Spleen (tissue), 7 donors: ENCODE results near the gene KCNJ6.

Experiments used
- POLR2A ChIP-seq, 3 donors: fragments of 450-650 bp; IDR thresholded peaks; one replicate each; pipeline ENCODE4 v1.5.1; 2017; ENCODE audit warnings: antibody characterized with exemption in 3 of 3, mild to moderate bottlenecking in 1 of 3
- POLR2AphosphoS5 ChIP-seq, 3 donors: sonication (generic); formaldehyde crosslinking; IDR thresholded peaks; one replicate each; pipeline ENCODE4 v1.5.1; 2017; ENCODE audit warnings: antibody characterized with exemption in 3 of 3
- TF ChIP-seq, protein P1 (sequence below), 11 experiments: fragments of 200-600 bp in 7 of 11; fragments of 450-650 bp in 4 of 11; sonication (generic) in 4 of 11; IDR thresholded peaks in 8 of 11; conservative IDR thresholded peaks in 3 of 11; 1 replicate in 7 of 11; 2 replicates in 4 of 11; pipeline versions ENCODE4 v1.4.0 to v1.8.0; 2016 to 2021; ENCODE audit warnings: antibody characterized with exemption in 11 of 11, inconsistent platforms in 4 of 11, mild to moderate bottlenecking in 1 of 11
- donor health status: DM: no; HTN: no; CAD: no; lungs with moderate emphysema.
- donor health status: DM: no; HTN: no; CAD: no.
- donor health status: DM: no; HTN: no; CAD: no.

GRCh38 chr21:37639756-37640155 lies 276.5 kb downstream of the KCNJ6 start:
- TF ChIP-seq, protein P1, sequence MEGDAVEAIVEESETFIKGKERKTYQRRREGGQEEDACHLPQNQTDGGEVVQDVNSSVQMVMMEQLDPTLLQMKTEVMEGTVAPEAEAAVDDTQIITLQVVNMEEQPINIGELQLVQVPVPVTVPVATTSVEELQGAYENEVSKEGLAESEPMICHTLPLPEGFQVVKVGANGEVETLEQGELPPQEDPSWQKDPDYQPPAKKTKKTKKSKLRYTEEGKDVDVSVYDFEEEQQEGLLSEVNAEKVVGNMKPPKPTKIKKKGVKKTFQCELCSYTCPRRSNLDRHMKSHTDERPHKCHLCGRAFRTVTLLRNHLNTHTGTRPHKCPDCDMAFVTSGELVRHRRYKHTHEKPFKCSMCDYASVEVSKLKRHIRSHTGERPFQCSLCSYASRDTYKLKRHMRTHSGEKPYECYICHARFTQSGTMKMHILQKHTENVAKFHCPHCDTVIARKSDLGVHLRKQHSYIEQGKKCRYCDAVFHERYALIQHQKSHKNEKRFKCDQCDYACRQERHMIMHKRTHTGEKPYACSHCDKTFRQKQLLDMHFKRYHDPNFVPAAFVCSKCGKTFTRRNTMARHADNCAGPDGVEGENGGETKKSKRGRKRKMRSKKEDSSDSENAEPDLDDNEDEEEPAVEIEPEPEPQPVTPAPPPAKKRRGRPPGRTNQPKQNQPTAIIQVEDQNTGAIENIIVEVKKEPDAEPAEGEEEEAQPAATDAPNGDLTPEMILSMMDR (IDR thresholded peaks at IDR 0.05 in 8 of 11, conservative IDR thresholded peaks at IDR 0.05 in 3 of 11) = no peak
- no peak for TF ChIP-seq POLR2A (IDR thresholded peaks at IDR 0.05)
- no peak for TF ChIP-seq POLR2AphosphoS5 (IDR thresholded peaks at IDR 0.05)
